Measurements from ENCODE around the gene KRT77. TPM values are rescaled to one million over a fixed set of nuclear protein-coding genes. Genes with fewer than 3 reads are reported as not detected.

The KRT77 gene
- polyA plus RNA-seq, 2 donors: 0.06 TPM; not detected in 1

GRCh38 chr12:52657250-52657902, 45.9 kb downstream of the KRT77 start:
- no peak overlapping the region for H3K27ac ChIP-seq (ENCODE audit: low read depth in 2 of 2, low read length in 1 of 2)
- H3K4me1 ChIP-seq (ENCODE audit: control insufficient read depth in 2 of 2, insufficient read depth in 2 of 2, low read length in 1 of 2): peaks cover 0 to 17% of the 10 kb centered on the region in 2 donors
- no peaks in the 10 kb centered on the region for H3K27me3 ChIP-seq (ENCODE audit: control insufficient read depth in 1 of 2, insufficient read depth in 2 of 2, low read length in 2 of 2)
- no peak overlapping the region for H3K4me3 ChIP-seq (ENCODE audit: low read depth in 1 of 2, low read length in 2 of 2)
- no peaks in the 10 kb centered on the region for H3K9me3 ChIP-seq (ENCODE audit: control insufficient read depth in 2 of 2, insufficient read depth in 1 of 2, low read depth in 1 of 2, low read length in 1 of 2)
- 74 to 93% methylated on average over 6 of the region's 6 CpGs for WGBS, 2 donors
- no peaks in the 10 kb centered on the region for H3K36me3 ChIP-seq (ENCODE audit: control insufficient read depth in 2 of 2, insufficient read depth in 2 of 2, low read length in 1 of 2)

- Histone ChIP-seq H3K4me1 (ENCODE audit: control insufficient read depth in 2 of 2, insufficient read depth in 2 of 2, low read length in 1 of 2) (peaks cover 0 to 17% of the 10 kb centered on the region in 2 donors), H3K27ac (ENCODE audit: low read depth in 2 of 2, low read length in 1 of 2) (no peak overlapping the region), H3K36me3 (ENCODE audit: control insufficient read depth in 2 of 2, insufficient read depth in 2 of 2, low read length in 1 of 2) (no peaks in the 10 kb centered on the region), H3K4me3 (ENCODE audit: low read depth in 1 of 2, low read length in 2 of 2) (no peak overlapping the region), H3K27me3 (ENCODE audit: control insufficient read depth in 1 of 2, insufficient read depth in 2 of 2, low read length in 2 of 2) (no peaks in the 10 kb centered on the region), H3K9me3 (ENCODE audit: control insufficient read depth in 2 of 2, insufficient read depth in 1 of 2, low read depth in 1 of 2, low read length in 1 of 2) (no peaks in the 10 kb centered on the region)
- WGBS, 2 donors: 69 to 70% methylated on average over 4 of the region's 4 CpGs
Measured at GRCh38 chr12:52656616-52657015, 46.7 kb downstream of the KRT77 start.

GRCh38 chr12:52655720-52656124, 47.6 kb downstream of the KRT77 start:
- Histone ChIP-seq H3K4me3 (ENCODE audit: low read depth in 1 of 2, low read length in 2 of 2) (no peak overlapping the region), H3K36me3 (ENCODE audit: control insufficient read depth in 2 of 2, insufficient read depth in 2 of 2, low read length in 1 of 2) (no peaks in the 10 kb centered on the region), H3K9me3 (ENCODE audit: control insufficient read depth in 2 of 2, insufficient read depth in 1 of 2, low read depth in 1 of 2, low read length in 1 of 2) (no peaks in the 10 kb centered on the region), H3K27ac (ENCODE audit: low read depth in 2 of 2, low read length in 1 of 2) (no peak overlapping the region), H3K4me1 (ENCODE audit: control insufficient read depth in 2 of 2, insufficient read depth in 2 of 2, low read length in 1 of 2) (peaks cover 0 to 17% of the 10 kb centered on the region in 2 donors), H3K27me3 (ENCODE audit: control insufficient read depth in 1 of 2, insufficient read depth in 2 of 2, low read length in 2 of 2) (no peaks in the 10 kb centered on the region)
- 40 to 42% methylated on average over 8 of the region's 8 CpGs for WGBS, 2 donors

GRCh38 chr12:52655251-52655650, 48.1 kb downstream of the KRT77 start:
- H3K4me3 ChIP-seq (ENCODE audit: low read depth in 1 of 2, low read length in 2 of 2): no peak overlapping the region
- H3K36me3 ChIP-seq (ENCODE audit: control insufficient read depth in 2 of 2, insufficient read depth in 2 of 2, low read length in 1 of 2): no peaks in the 10 kb centered on the region
- no peaks in the 10 kb centered on the region for H3K27me3 ChIP-seq (ENCODE audit: control insufficient read depth in 1 of 2, insufficient read depth in 2 of 2, low read length in 2 of 2)
- H3K27ac ChIP-seq (ENCODE audit: low read depth in 2 of 2, low read length in 1 of 2): no peak overlapping the region
- 33 to 46% methylated on average over 6 of the region's 6 CpGs for whole genome bisulfite sequencing, 2 donors
- peaks cover 3 to 17% of the 10 kb centered on the region in 2 donors for H3K4me1 ChIP-seq (ENCODE audit: control insufficient read depth in 2 of 2, insufficient read depth in 2 of 2, low read length in 1 of 2)
- H3K9me3 ChIP-seq (ENCODE audit: control insufficient read depth in 2 of 2, insufficient read depth in 1 of 2, low read depth in 1 of 2, low read length in 1 of 2): no peaks in the 10 kb centered on the region

DNA sequence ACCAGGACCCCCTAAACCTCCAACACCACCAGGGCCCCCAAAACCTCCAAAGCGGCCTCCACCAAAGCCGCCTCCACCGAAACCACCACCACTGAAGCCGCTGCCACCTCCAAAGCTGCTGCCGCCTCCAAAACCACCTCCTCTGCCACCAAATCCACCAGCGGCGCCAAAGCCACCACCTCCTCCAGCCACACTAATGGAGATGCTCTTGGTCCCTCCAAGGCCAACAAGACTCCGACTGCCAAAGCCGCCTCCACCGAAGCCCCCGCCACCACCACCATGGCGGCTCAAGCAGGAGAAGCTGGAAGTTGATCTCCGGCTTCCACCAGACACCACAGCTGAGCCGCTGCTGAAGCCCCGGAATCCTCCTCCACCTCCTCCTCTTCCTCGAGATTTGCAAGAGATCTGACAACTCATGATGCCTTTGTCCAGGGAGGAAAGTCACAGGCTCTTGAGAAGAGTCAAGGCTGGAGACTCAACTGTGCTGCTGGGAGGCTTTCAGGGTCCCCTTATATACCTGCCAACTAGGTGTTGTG, 51.5 kb downstream of the KRT77 start, which contains the start of gene KRT2:
Gene KRT2 (minus strand): TSS at position 486 of the 536 bp plus-strand sequence. CDS start 69 bp downstream, at position 417.
- H3K36me3 ChIP-seq (ENCODE audit: control insufficient read depth in 2 of 2, insufficient read depth in 2 of 2, low read length in 1 of 2): no peaks in the 10 kb centered on the region
- peaks cover 5 to 6% of the 10 kb centered on the region in 2 donors for H3K4me1 ChIP-seq (ENCODE audit: control insufficient read depth in 2 of 2, insufficient read depth in 2 of 2, low read length in 1 of 2)
- H3K27ac ChIP-seq (ENCODE audit: low read depth in 2 of 2, low read length in 1 of 2): no peak within 1 kb of the TSS
- 93 to 98% methylated on average over 16 of the region's 16 CpGs for WGBS, 2 donors
- no peaks in the 10 kb centered on the region for H3K9me3 ChIP-seq (ENCODE audit: control insufficient read depth in 2 of 2, insufficient read depth in 1 of 2, low read depth in 1 of 2, low read length in 1 of 2)
- no peaks in the 10 kb centered on the region for H3K27me3 ChIP-seq (ENCODE audit: control insufficient read depth in 1 of 2, insufficient read depth in 2 of 2, low read length in 2 of 2)
- H3K4me3 ChIP-seq (ENCODE audit: low read depth in 1 of 2, low read length in 2 of 2): no peak within 1 kb of the TSS

GRCh38 chr12:52650520-52651081, 52.7 kb downstream of the KRT77 start:
- H3K27ac ChIP-seq (ENCODE audit: low read depth in 2 of 2, low read length in 1 of 2): no peak overlapping the region
- H3K9me3 ChIP-seq (ENCODE audit: control insufficient read depth in 2 of 2, insufficient read depth in 1 of 2, low read depth in 1 of 2, low read length in 1 of 2): no peaks in the 10 kb centered on the region
- WGBS, 2 donors: 46 to 50% methylated on average over 12 of the region's 12 CpGs
- no peaks in the 10 kb centered on the region for H3K36me3 ChIP-seq (ENCODE audit: control insufficient read depth in 2 of 2, insufficient read depth in 2 of 2, low read length in 1 of 2)
- no peak overlapping the region for H3K4me3 ChIP-seq (ENCODE audit: low read depth in 1 of 2, low read length in 2 of 2)
- no peaks in the 10 kb centered on the region for H3K27me3 ChIP-seq (ENCODE audit: control insufficient read depth in 1 of 2, insufficient read depth in 2 of 2, low read length in 2 of 2)
- H3K4me1 ChIP-seq (ENCODE audit: control insufficient read depth in 2 of 2, insufficient read depth in 2 of 2, low read length in 1 of 2): peaks cover 4 to 5% of the 10 kb centered on the region in 2 donors

- WGBS, 2 donors: 71 to 83% methylated on average over 6 of the region's 6 CpGs
- Histone ChIP-seq H3K27me3 (ENCODE audit: control insufficient read depth in 1 of 2, insufficient read depth in 2 of 2, low read length in 2 of 2) (no peaks in the 10 kb centered on the region), H3K4me1 (ENCODE audit: control insufficient read depth in 2 of 2, insufficient read depth in 2 of 2, low read length in 1 of 2) (peaks cover 5 to 6% of the 10 kb centered on the region in 2 donors), H3K4me3 (ENCODE audit: low read depth in 1 of 2, low read length in 2 of 2) (no peak overlapping the region), H3K36me3 (ENCODE audit: control insufficient read depth in 2 of 2, insufficient read depth in 2 of 2, low read length in 1 of 2) (no peaks in the 10 kb centered on the region), H3K9me3 (ENCODE audit: control insufficient read depth in 2 of 2, insufficient read depth in 1 of 2, low read depth in 1 of 2, low read length in 1 of 2) (no peaks in the 10 kb centered on the region), H3K27ac (ENCODE audit: low read depth in 2 of 2, low read length in 1 of 2) (no peak overlapping the region)
Measured at GRCh38 chr12:52649066-52649465, 54.3 kb downstream of the KRT77 start.

GRCh38 chr12:52648012-52648550, 55.2 kb downstream of the KRT77 start:
- H3K4me1 ChIP-seq (ENCODE audit: control insufficient read depth in 2 of 2, insufficient read depth in 2 of 2, low read length in 1 of 2): peaks cover 5 to 6% of the 10 kb centered on the region in 2 donors
- H3K4me3 ChIP-seq (ENCODE audit: low read depth in 1 of 2, low read length in 2 of 2): no peak overlapping the region
- H3K36me3 ChIP-seq (ENCODE audit: control insufficient read depth in 2 of 2, insufficient read depth in 2 of 2, low read length in 1 of 2): no peaks in the 10 kb centered on the region
- no peak overlapping the region for H3K27ac ChIP-seq (ENCODE audit: low read depth in 2 of 2, low read length in 1 of 2)
- H3K27me3 ChIP-seq (ENCODE audit: control insufficient read depth in 1 of 2, insufficient read depth in 2 of 2, low read length in 2 of 2): no peaks in the 10 kb centered on the region
- no peaks in the 10 kb centered on the region for H3K9me3 ChIP-seq (ENCODE audit: control insufficient read depth in 2 of 2, insufficient read depth in 1 of 2, low read depth in 1 of 2, low read length in 1 of 2)
- WGBS, 2 donors: 94 to 96% methylated on average over 8 of the region's 8 CpGs

DNA sequence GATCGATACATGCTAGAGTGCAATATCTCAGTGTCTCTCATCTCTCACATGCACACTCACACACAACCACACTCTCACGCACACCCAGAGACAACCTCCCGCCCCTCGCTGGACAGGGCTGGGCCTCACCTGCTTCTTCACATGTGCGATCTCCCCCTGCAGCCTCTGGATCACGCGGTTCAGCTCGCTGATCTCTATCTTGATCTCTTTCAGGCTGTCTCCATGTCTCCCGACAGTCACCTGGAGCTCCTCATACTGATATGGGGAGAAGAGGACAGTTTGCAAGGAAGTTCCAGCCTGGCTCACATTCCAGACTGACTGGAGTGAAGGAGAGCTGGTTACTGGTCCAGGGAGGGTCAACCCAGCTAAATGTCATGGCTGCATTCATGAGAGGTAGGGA, 55.7 kb downstream of the KRT77 start:
- Histone ChIP-seq H3K9me3 (ENCODE audit: control insufficient read depth in 2 of 2, insufficient read depth in 1 of 2, low read depth in 1 of 2, low read length in 1 of 2) (no peaks in the 10 kb centered on the region), H3K4me3 (ENCODE audit: low read depth in 1 of 2, low read length in 2 of 2) (no peak overlapping the region), H3K36me3 (ENCODE audit: control insufficient read depth in 2 of 2, insufficient read depth in 2 of 2, low read length in 1 of 2) (no peaks in the 10 kb centered on the region), H3K4me1 (ENCODE audit: control insufficient read depth in 2 of 2, insufficient read depth in 2 of 2, low read length in 1 of 2) (peaks cover 5 to 6% of the 10 kb centered on the region in 2 donors), H3K27ac (ENCODE audit: low read depth in 2 of 2, low read length in 1 of 2) (no peak overlapping the region), H3K27me3 (ENCODE audit: control insufficient read depth in 1 of 2, insufficient read depth in 2 of 2, low read length in 2 of 2) (no peaks in the 10 kb centered on the region)
- 89 to 93% methylated on average over 9 of the region's 9 CpGs for WGBS, 2 donors
